Measurements from ENCODE around the gene THAP3.

Gene THAP3

DNA sequence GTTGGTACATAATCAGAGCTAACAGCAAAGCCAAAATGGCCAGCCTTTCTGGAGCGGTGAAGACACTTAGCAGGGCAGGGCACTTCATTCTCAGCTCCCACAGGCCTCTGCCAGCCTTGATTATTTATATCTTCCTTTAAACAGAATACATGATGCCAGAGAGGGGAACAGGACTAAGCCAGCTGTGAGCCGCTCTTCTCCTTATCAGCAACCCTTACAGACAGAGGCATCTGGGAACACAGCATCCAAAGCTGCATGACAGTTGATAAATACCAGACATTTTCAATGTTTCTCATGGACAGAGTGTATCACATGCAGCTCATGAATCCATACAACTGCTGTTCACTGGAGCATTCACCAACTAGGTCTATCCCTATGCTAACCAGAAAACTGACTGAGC, 47.9 kb downstream of the THAP3 start:
- no peak for DNase-seq (ENCODE audit: low read depth in 2 of 2, low spot score in 1 of 2)

- no peak for DNase-seq (ENCODE audit: low read depth in 2 of 2, low spot score in 1 of 2)
These were observed 49.2 kb downstream of the THAP3 start for GRCh38 chr1:6673816-6674398.

DNA sequence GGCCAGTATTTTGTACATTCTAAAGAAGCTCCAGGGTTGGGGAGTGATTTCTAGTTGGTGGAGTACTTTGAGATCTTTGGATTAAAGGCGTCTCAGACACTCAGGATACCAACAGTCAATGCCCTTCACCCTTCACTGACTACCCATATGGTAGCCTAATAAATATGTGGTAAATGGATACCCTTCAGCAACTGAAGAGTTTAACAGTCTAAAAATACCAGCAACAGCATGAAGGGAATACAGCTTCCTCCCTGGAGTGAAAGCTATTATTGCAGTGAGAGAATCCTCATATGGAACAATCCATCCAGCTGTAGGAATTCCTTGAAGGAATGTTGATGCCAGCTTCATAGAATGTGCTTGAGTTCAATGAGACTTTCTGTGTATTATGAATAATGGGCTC, 50.1 kb downstream of the THAP3 start:
- no peak for DNase-seq (ENCODE audit: low read depth in 2 of 2, low spot score in 1 of 2)

DNA sequence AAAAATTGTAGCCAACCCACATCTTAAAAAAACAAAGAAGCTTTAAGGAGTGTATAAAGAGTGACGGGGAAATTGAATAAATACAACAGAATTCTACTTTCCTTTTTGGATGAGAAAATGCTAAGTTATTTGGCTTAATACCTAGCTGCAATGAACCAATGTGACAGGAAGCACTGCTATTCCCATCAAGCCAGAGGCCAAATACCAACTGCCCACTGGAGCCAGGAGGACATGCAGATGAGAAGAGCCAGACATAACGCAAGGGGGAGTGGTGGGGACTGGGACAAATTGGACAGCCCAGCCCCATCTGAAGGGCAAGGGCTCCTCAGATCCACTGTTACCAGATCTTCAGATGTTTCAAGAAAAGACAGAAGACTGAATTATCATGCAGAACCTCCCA, 51.3 kb downstream of the THAP3 start:
- no peak for DNase-seq (ENCODE audit: low read depth in 2 of 2, low spot score in 1 of 2)
